Ovary (tissue), 9 donors: ENCODE data around the gene CTSW. TPM values are rescaled to one million over a fixed set of nuclear protein-coding genes. Genes with fewer than 3 reads are reported as not detected.

ENCODE experiments used
- DNase-seq, 5 donors: peaks; one replicate each; pipeline ENCODE4 v3.0.0-alpha.2; 2019 to 2020
- H3K27ac ChIP-seq, 2 donors: fragments of 200-600 bp; one replicate each; pipeline versions ENCODE4 v1.5.1 to v1.8.0; 2019 to 2022
- H3K27me3 ChIP-seq: fragments of 200-600 bp; one replicate; pipeline ENCODE4 v1.8.0; 2022
- H3K36me3 ChIP-seq: fragments of 200-600 bp; sonication (generic); one replicate; pipeline ENCODE4 v1.5.1; 2019
- H3K4me1 ChIP-seq: one replicate; pipeline ENCODE4 v1.8.1; 2013; ENCODE audit warnings: mild to moderate bottlenecking, moderate library complexity; ENCODE audit not compliant: insufficient read depth
- H3K4me3 ChIP-seq: fragments of 200-600 bp; sonication (generic); one replicate; pipeline ENCODE4 v1.5.1; 2017
- H3K9me3 ChIP-seq, 2 donors: fragments of 200-600 bp in 1 of 2; sonication (generic) in 1 of 2; one replicate each; pipeline versions ENCODE4 v1.5.1 to v1.8.1; 2013 to 2019; ENCODE audit warnings: mild to moderate bottlenecking in 1 of 2, moderate library complexity in 1 of 2
- EP300 ChIP-seq: sonication (generic); formaldehyde crosslinking; IDR thresholded peaks from one replicate; pipeline ENCODE4 v1.6.1; 2017; ENCODE audit warnings: antibody characterized with exemption
- POLR2A ChIP-seq: fragments of 450-650 bp; IDR thresholded peaks from one replicate; pipeline ENCODE4 v1.6.1; 2017; ENCODE audit warnings: antibody characterized with exemption, mild to moderate bottlenecking, moderate library complexity
- WGBS, 3 donors: extraction: QIAGEN DNeasy Blood & Tissue Kit in 1 of 3; methylation state at CpG; one replicate each; pipeline versions ENCODE4 v1.1.5 to v1.1.7; 2013 to 2017; 5-methylcytosine and 5-hydroxymethylcytosine counted together
- intact Hi-C, 4 donors: fragments of 100-400 bp; cut with DNase I; formaldehyde crosslinking; loops; one replicate each; pipeline versions ENCODE4 v1.11.0 to v1.15.1; 2022 to 2023
- polyA plus RNA-seq, 2 donors: library from polyadenylated mRNA; stranded (reverse); fragments of 200-250 nt in 1 of 2; fragments of 350-450 nt in 1 of 2; fragmentation: Illumina TruSeq in 1 of 2; extraction: RNeasy Lipid Tissue Mini Kit (QIAGEN cat#74804) in 1 of 2; gene quantifications; one replicate each; pipeline ENCODE4 v1.2.3, GENCODE V29; 2013 to 2014
- total RNA-seq, 7 donors: library from RNA; depleted of rRNA in 2 of 7; stranded (reverse); fragments of >200 nt in 2 of 7; fragmentation: NEBNext Ultra II Directional in 3 of 7; extraction: Animal tissue kit (Norgen Biotek cat#: 25700) in 3 of 7; gene quantifications; one replicate each; pipeline versions ENCODE4 v1.1.0 to v1.2.4, GENCODE V29; 2016 to 2023
- TF ChIP-seq, protein P1 (sequence below), 3 donors: fragments of 450-650 bp in 2 of 3; fragments of 200-600 bp in 1 of 3; IDR thresholded peaks; one replicate each; pipeline versions ENCODE4 v1.5.1 to v1.8.0; 2016 to 2022; ENCODE audit warnings: antibody characterized with exemption in 3 of 3, mild to moderate bottlenecking in 1 of 3
- donor health status: DM: no; HTN: no; CAD: no; lungs with moderate emphysema.
- donor health status: DM: no; HTN: no; CAD: no.
- donor health status: Bipolar disorder and iron deficiency.
- donor health status: DM: yes; HTN: yes; CAD: no.
- donor health status: DM: no; HTN: no; CAD: no.
- donor health status: DM: yes; HTN: yes; CAD: no.

Gene CTSW
- total and polyA plus RNA-seq, 9 donors: 0.30 to 1.3 (median 0.81) TPM

DNA sequence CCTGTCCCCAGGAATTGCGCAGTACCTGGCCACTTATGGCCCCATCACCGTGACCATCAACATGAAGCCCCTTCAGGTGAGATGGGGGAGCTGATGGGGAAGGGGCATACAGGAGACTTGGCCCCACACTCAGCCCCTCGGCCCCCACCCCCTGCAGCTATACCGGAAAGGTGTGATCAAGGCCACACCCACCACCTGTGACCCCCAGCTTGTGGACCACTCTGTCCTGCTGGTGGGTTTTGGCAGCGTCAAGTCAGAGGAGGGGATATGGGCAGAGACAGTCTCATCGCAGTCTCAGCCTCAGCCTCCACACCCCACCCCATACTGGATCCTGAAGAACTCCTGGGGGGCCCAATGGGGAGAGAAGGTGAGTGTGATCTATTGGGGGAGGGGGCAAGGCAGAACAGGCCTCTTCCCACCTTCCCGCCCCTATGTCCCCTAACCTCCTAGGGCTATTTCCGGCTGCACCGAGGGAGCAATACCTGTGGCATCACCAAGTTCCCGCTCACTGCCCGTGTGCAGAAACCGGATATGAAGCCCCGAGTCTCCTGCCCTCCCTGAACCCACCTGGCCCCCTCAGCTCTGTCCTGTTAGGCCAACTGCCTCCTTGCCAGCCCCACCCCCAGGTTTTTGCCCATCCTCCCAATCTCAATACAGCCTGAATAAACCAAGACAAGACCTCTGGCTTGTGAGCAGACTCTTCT, 3.6 kb downstream of the CTSW start:
- WGBS, 3 donors: 85 to 86% (median 85%) methylated on average over 13 of the region's 13 CpGs

DNA sequence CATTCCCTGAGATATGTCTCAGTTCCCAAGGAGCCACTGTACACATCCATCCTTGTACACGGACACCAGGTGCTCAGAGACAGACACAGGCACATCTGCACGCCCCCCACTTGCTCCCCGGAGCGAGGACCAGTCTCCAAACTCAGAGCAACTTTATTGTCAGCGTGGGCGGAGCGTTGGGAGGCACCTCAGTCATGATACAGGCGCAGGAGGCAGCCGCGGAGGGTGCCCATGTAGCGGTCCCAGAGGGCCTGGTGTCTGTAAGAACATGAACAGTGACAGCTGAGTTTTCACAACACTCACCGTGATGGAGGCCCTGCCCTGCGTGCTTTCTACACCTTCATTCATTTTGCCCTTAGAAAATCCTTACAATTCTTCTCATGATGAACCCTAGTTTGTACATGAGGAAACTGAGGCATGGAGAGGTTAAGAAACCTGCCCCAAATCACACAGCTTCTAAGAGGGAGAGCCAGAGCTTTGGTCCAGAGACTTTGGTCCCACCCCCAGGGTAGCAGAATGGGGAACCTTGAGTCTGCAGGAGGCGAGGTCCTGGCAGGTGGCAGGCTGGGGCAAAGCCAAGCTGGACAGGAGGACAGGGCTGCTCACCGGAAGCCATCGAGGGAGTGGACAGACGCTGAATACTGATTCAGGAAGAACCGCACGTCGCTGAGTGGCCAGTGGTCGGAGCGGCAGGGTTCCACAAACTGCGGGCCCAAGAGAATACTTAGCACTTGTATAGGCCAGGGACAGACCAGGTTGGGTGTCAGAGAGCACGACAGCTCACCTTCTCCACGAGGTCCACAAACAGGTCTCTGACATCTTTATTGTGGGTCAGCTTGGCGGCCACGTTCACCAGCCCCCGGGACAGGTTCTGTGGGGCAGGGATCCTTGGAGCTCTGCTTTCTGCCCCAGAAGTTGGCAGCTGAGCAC, 4.4 kb downstream of the CTSW start:
- no peak overlapping the region for H3K4me3 ChIP-seq
- intact Hi-C loops: loop anchor here (2.0 to 10.0 kb wide), 5 partner anchors 81 to 1231 kb away; partner anchors contain the start of genes KDM2A (in 1 of the 4) and SART1 (in 1 of the 4)
- 79 to 85% (median 79%) methylated on average over 23 to 28 of the region's 28 CpGs for WGBS, 3 donors
- TF ChIP-seq EP300 (no peak), POLR2A (no peak)
- TF ChIP-seq, protein P1, sequence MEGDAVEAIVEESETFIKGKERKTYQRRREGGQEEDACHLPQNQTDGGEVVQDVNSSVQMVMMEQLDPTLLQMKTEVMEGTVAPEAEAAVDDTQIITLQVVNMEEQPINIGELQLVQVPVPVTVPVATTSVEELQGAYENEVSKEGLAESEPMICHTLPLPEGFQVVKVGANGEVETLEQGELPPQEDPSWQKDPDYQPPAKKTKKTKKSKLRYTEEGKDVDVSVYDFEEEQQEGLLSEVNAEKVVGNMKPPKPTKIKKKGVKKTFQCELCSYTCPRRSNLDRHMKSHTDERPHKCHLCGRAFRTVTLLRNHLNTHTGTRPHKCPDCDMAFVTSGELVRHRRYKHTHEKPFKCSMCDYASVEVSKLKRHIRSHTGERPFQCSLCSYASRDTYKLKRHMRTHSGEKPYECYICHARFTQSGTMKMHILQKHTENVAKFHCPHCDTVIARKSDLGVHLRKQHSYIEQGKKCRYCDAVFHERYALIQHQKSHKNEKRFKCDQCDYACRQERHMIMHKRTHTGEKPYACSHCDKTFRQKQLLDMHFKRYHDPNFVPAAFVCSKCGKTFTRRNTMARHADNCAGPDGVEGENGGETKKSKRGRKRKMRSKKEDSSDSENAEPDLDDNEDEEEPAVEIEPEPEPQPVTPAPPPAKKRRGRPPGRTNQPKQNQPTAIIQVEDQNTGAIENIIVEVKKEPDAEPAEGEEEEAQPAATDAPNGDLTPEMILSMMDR (IDR thresholded peaks at IDR 0.05): no peak
- DNase-seq: peak in 2 of 5 donors; percentile 16 to 43
- peaks cover 3% of the 10 kb centered on the region for H3K4me1 ChIP-seq
- no peaks in the 10 kb centered on the region for H3K27me3 ChIP-seq
- no peaks in the 10 kb centered on the region for H3K36me3 ChIP-seq
- H3K9me3 ChIP-seq: no peaks in the 10 kb centered on the region
- no peak overlapping the region for H3K27ac ChIP-seq

More for the DNA sequence above, 3.6 kb downstream of the CTSW start:
- Histone ChIP-seq H3K4me3 (no peak overlapping the region), H3K27me3 (no peaks in the 10 kb centered on the region), H3K27ac (no peak overlapping the region), H3K9me3 (no peaks in the 10 kb centered on the region), H3K4me1 (peaks cover 3% of the 10 kb centered on the region), H3K36me3 (no peaks in the 10 kb centered on the region)
- TF ChIP-seq POLR2A (no peak), EP300 (no peak)
- TF ChIP-seq, protein P1 (IDR thresholded peaks at IDR 0.05): no peak
- intact Hi-C loops: loop anchor here (5.0 to 10.0 kb wide), 4 partner anchors 82 to 1232 kb away; partner anchors contain the start of genes KDM2A (in 1 of the 4) and SART1 (in 1 of the 4)
- DNase-seq: no peak

DNA sequence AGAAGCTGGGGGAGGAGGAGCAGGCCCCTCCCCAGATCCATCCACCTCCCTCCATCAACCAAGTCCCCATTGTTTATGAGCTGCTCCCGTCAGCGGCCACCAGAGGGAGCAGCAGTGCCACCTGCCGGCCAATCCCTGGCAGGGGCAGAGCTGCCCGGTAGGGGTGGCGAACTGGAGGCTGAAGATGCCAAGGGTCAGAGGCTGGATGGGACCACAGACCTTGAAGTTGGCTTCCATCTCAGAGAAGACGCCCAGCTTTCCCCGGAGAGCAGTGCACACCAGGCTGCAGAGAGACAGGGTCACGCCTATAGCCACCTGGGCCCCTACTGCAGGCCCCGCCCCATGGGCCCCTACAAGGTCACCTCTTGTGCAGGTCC, 5.1 kb downstream of the CTSW start:
- H3K4me1 ChIP-seq: peaks cover 3% of the 10 kb centered on the region
- no peak overlapping the region for H3K4me3 ChIP-seq
- peak; percentile 65 to 84 (median 77) for DNase-seq
- no peaks in the 10 kb centered on the region for H3K9me3 ChIP-seq
- TF ChIP-seq POLR2A: no peak
- TF ChIP-seq, protein P1 (IDR thresholded peaks at IDR 0.05): peak; percentile 92 to 99 (median 98)
- no peaks in the 10 kb centered on the region for H3K27me3 ChIP-seq
- H3K36me3 ChIP-seq: no peaks in the 10 kb centered on the region
- H3K27ac ChIP-seq: no peak overlapping the region
- intact Hi-C loops: loop anchor here (2.0 to 10.0 kb wide), 6 partner anchors 78 to 1230 kb away; partner anchors contain the start of genes SART1 (in 2 of the 4) and KDM2A (in 1 of the 4)
- 17 to 24% (median 19%) methylated on average over 9 of the region's 9 CpGs for WGBS, 3 donors

DNA sequence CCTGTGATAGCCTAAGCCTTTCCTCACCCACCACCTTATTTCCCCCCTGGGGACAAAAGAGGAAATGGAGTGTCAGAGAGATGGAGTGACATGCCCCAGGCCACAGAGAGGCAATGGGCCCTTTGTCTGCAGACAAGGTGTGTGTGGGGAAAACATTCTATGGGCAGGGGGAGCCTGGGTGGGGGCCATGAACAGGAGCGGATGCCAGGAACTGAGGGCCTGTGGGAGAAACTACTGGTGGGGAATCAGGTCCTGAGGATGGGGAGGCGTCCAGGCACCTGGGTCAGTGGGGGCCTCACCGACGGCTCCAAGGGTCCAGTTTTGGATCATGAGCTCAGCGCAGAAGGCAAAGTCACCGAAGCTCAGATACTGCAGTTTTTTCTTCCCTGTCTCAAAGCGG, 5.6 kb downstream of the CTSW start:
- DNase-seq: no peak
- Histone ChIP-seq H3K4me3 (no peak overlapping the region), H3K4me1 (peaks cover 7% of the 10 kb centered on the region), H3K27ac (no peak overlapping the region), H3K27me3 (no peaks in the 10 kb centered on the region), H3K9me3 (no peaks in the 10 kb centered on the region), H3K36me3 (no peaks in the 10 kb centered on the region)
- 84 to 90% (median 89%) methylated on average over 7 of the region's 7 CpGs for WGBS, 3 donors
- TF ChIP-seq POLR2A: no peak
- TF ChIP-seq EP300: no peak
- TF ChIP-seq, protein P1 (IDR thresholded peaks at IDR 0.05): no peak
- intact Hi-C loops: loop anchor here in 2 of 4 donors (2.0 to 10.0 kb wide), 4 partner anchors 77 to 1230 kb away; partner anchors contain the start of genes SART1 (in 2 of the 2) and KDM2A (in 1 of the 2)
